CD4-positive, alpha-beta T cell treated with Interleukin-15 for 4 hours (primary cell): ENCODE results near the gene ELMO3.

Experiments used
- DNase-seq: peaks from one replicate; pipeline ENCODE4 v3.0.0-alpha.2; 2020; ENCODE audit warnings: low spot score

The ELMO3 gene

GRCh38 chr16:67183284-67183626, 15.7 kb upstream of the ELMO3 start:
- no peak for DNase-seq

GRCh38 chr16:67183627-67184452, 15.1 kb upstream of the ELMO3 start, which contains the start of gene MATCAP1:
TSS of gene MATCAP1 (minus strand) at chr16:67183963. CDS start at chr16:67180610, 3,353 bp downstream.
- peak; percentile 96 for DNase-seq

- no peak for DNase-seq
Measured at GRCh38 chr16:67184453-67184994, 14.4 kb upstream of the ELMO3 start.

GRCh38 chr16:67184995-67185650, 13.8 kb upstream of the ELMO3 start:
- peak; percentile 83 for DNase-seq

- DNase-seq, result no peak
Measured at GRCh38 chr16:67185651-67186134, 13.2 kb upstream of the ELMO3 start.

GRCh38 chr16:67186550-67186950, 12.4 kb upstream of the ELMO3 start:
- no peak for DNase-seq

- DNase-seq, result no peak
Measured at GRCh38 chr16:67187175-67187890, 11.6 kb upstream of the ELMO3 start.

- DNase-seq, result no peak
Measured at GRCh38 chr16:67188323-67188722, 10.6 kb upstream of the ELMO3 start.

- no peak for DNase-seq
Measured at GRCh38 chr16:67188798-67189197, 10.1 kb upstream of the ELMO3 start.

GRCh38 chr16:67190041-67190440, 8.9 kb upstream of the ELMO3 start, which contains the start of gene EXOC3L1:
TSS of gene EXOC3L1 (minus strand) at chr16:67190136. CDS start at chr16:67189676, 460 bp downstream.
- DNase-seq, result no peak

- DNase-seq, result no peak
Measured at GRCh38 chr16:67190448-67191399, 8.2 kb upstream of the ELMO3 start.

- DNase-seq, result no peak
Measured at GRCh38 chr16:67191411-67191994, 7.4 kb upstream of the ELMO3 start.

GRCh38 chr16:67191995-67192681, 6.8 kb upstream of the ELMO3 start, which contains the start of gene E2F4:
TSS of gene E2F4 (plus strand) at chr16:67192155. CDS start at chr16:67192228, 73 bp downstream.
- peak; percentile 86 for DNase-seq

- DNase-seq, result no peak
Measured at GRCh38 chr16:67192781-67193361, 6.1 kb upstream of the ELMO3 start.

GRCh38 chr16:67193536-67193935, 5.4 kb upstream of the ELMO3 start:
- DNase-seq, result no peak

- no peak for DNase-seq
Measured at GRCh38 chr16:67194260-67194659, 4.7 kb upstream of the ELMO3 start.

GRCh38 chr16:67195676-67196075, 3.3 kb upstream of the ELMO3 start:
- no peak for DNase-seq

GRCh38 chr16:67196881-67197280, 2.0 kb upstream of the ELMO3 start:
- DNase-seq, result no peak

- no peak for DNase-seq
Measured at GRCh38 chr16:67197704-67198103, 1.2 kb upstream of the ELMO3 start.
